ENCODE measurements around the gene SYT8.

Gene SYT8

GRCh38 chr11:1845561-1846452 lies 11.0 kb downstream of the SYT8 start:
- DNase-seq (ENCODE audit: low read depth), result no peak

GRCh38 chr11:1846453-1846932 lies 11.7 kb downstream of the SYT8 start:
- DNase-seq (ENCODE audit: low read depth), result no peak

- DNase-seq (ENCODE audit: low read depth), result no peak
These were observed 12.4 kb downstream of the SYT8 start for GRCh38 chr11:1847006-1847735.

GRCh38 chr11:1847926-1848639 lies 13.3 kb downstream of the SYT8 start:
- no peak for DNase-seq (ENCODE audit: low read depth)

GRCh38 chr11:1848640-1849430 lies 14.0 kb downstream of the SYT8 start:
- no peak for DNase-seq (ENCODE audit: low read depth)

- DNase-seq (ENCODE audit: low read depth), result no peak
These were observed 16.8 kb downstream of the SYT8 start for GRCh38 chr11:1851468-1852180.

- no peak for DNase-seq (ENCODE audit: low read depth)
These were observed 17.6 kb downstream of the SYT8 start for GRCh38 chr11:1852271-1852876.

- no peak for DNase-seq (ENCODE audit: low read depth)
These were observed 18.1 kb downstream of the SYT8 start, which contains the start of gene LSP1 for GRCh38 chr11:1852877-1853276. Gene LSP1, plus strand, starts transcription at chr11:1853084. Its CDS starts 61 bp downstream, at chr11:1853145.

GRCh38 chr11:1853376-1854131 lies 18.8 kb downstream of the SYT8 start:
- DNase-seq (ENCODE audit: low read depth), result no peak

GRCh38 chr11:1854132-1854948 lies 19.6 kb downstream of the SYT8 start:
- DNase-seq (ENCODE audit: low read depth), result no peak

GRCh38 chr11:1854949-1855885 lies 20.4 kb downstream of the SYT8 start:
- no peak for DNase-seq (ENCODE audit: low read depth)

GRCh38 chr11:1855886-1856265 lies 21.1 kb downstream of the SYT8 start:
- DNase-seq (ENCODE audit: low read depth), result no peak

GRCh38 chr11:1856306-1857005 lies 21.7 kb downstream of the SYT8 start:
- DNase-seq (ENCODE audit: low read depth), result no peak

GRCh38 chr11:1857064-1857463 lies 22.3 kb downstream of the SYT8 start:
- no peak for DNase-seq (ENCODE audit: low read depth)

GRCh38 chr11:1858154-1858553 lies 23.4 kb downstream of the SYT8 start:
- DNase-seq (ENCODE audit: low read depth), result no peak

- no peak for DNase-seq (ENCODE audit: low read depth)
These were observed 23.8 kb downstream of the SYT8 start for GRCh38 chr11:1858576-1858975.

- DNase-seq (ENCODE audit: low read depth), result no peak
These were observed 24.2 kb downstream of the SYT8 start for GRCh38 chr11:1859004-1859403.
